IPS DF 19.7 (cell line): ENCODE measurements around the gene CTF1.
"Not testable (repeated sequence)": the region's sequence is repeated elsewhere in the genome, so short reads cannot be mapped to it uniquely, and the experiment has no call there.

Experiments used
- DNase-seq: peaks from one replicate; pipeline ENCODE4 v3.0.0-alpha.2; 2013; ENCODE audit warnings: low read depth, low spot score

CTF1 gene

GRCh38 chr16:30887927-30888326, 8.5 kb upstream of the CTF1 start:
- no peak for DNase-seq

GRCh38 chr16:30888856-30889499, 7.4 kb upstream of the CTF1 start:
- no peak for DNase-seq

- no peak for DNase-seq
Observed at GRCh38 chr16:30889721-30890120, 6.7 kb upstream of the CTF1 start.

GRCh38 chr16:30891043-30891823, 5.2 kb upstream of the CTF1 start:
- not testable (repeated sequence) for DNase-seq

- no peak for DNase-seq
Observed at GRCh38 chr16:30892670-30893416, 3.6 kb upstream of the CTF1 start.

- DNase-seq = no peak
Observed at GRCh38 chr16:30893417-30893743, 3.0 kb upstream of the CTF1 start.

GRCh38 chr16:30893744-30894539, 2.5 kb upstream of the CTF1 start, which contains the start of gene BCL7C:
TSS of gene BCL7C (minus strand) at chr16:30894077. CDS start at chr16:30893944, 133 bp downstream.
- no peak for DNase-seq

GRCh38 chr16:30894540-30895368, 1.7 kb upstream of the CTF1 start:
- no peak for DNase-seq

- no peak for DNase-seq
Observed at GRCh38 chr16:30895627-30896260, 670 bp upstream of the CTF1 start.

- DNase-seq = peak; percentile 70
Observed at GRCh38 chr16:30896889-30897733, 697 bp downstream of the CTF1 start.

GRCh38 chr16:30899794-30900193, 3.4 kb downstream of the CTF1 start:
- no peak for DNase-seq

GRCh38 chr16:30900588-30900987, 4.2 kb downstream of the CTF1 start:
- DNase-seq = no peak

GRCh38 chr16:30901201-30902028, 5.0 kb downstream of the CTF1 start:
- DNase-seq = no peak

GRCh38 chr16:30902029-30902972, 5.9 kb downstream of the CTF1 start:
- no peak for DNase-seq

GRCh38 chr16:30903002-30903401, 6.6 kb downstream of the CTF1 start:
- DNase-seq = no peak

- no peak for DNase-seq
Observed at GRCh38 chr16:30903596-30903995, 7.2 kb downstream of the CTF1 start.

- no peak for DNase-seq
Observed at GRCh38 chr16:30904114-30904780, 7.8 kb downstream of the CTF1 start.
